ENCODE measurements around the gene ITIH2.
"Not testable (repeated sequence)": the region's sequence is repeated elsewhere in the genome, so short reads cannot be mapped to it uniquely, and the experiment has no call there.

The ITIH2 gene

DNA sequence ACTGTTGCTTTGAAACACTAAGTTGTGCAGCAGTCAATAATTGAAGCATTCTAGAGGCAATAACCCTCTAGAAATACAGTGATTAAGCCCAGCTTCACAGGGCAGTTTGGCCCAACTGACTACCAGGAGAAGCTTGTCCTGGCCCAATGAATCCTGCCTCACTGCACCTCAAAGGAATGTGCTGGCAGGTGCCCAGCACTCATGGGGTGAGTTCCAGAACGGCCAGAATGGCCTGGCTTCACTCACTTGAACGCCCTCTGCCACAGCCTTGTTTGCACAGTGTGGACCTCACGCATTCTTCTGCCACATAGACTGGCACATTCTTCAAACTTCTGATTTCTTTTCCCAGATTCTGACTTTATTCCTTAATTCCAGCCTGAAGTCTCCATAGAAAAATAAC is 6.6 kb upstream of the ITIH2 start:
- DNase-seq: no peak

DNA sequence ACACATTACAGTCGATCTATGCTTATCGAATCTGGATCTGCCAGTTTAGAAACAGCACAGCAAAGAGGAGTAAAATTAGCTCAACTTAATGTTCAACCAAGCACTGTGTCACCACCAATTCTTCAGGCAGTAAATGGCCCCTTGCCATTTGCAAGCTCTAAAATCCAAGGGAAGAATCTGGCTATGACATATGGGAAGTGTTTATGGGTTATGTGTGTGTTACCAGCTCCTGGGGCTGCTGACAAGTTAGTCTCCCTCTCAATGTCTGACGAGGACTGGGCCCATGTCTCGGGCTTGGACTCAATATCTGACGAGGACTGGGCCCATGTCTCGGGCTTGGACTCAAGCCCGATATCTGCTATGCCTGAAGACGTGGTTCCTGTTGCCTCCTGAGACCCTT is 5.7 kb upstream of the ITIH2 start:
- DNase-seq: no peak

DNA sequence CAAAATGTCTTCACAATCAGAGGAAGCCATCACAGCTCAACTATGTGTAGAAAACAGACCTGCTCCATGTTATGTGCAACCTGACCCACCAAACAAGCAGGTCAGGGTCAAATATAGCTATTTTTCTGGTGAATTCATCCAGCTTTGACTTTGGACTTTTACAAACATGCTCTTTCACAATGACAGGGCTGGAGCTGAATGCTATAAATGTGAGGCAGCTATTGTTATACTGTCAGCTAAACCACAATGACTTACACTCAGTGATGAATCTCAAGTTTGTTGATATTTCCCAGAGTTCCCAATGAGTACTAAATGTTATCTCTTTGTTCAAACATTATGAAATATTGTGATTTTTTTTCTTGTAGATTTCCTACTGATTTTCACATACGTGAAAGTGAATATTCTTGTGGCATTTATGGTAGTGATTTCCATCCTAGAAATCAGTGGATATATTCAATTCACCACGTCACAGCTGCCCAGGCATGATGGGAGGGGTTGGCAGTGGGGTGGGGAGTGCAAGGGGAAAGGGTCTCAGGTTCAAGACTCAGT is 2.5 kb upstream of the ITIH2 start:
- DNase-seq: no peak

DNA sequence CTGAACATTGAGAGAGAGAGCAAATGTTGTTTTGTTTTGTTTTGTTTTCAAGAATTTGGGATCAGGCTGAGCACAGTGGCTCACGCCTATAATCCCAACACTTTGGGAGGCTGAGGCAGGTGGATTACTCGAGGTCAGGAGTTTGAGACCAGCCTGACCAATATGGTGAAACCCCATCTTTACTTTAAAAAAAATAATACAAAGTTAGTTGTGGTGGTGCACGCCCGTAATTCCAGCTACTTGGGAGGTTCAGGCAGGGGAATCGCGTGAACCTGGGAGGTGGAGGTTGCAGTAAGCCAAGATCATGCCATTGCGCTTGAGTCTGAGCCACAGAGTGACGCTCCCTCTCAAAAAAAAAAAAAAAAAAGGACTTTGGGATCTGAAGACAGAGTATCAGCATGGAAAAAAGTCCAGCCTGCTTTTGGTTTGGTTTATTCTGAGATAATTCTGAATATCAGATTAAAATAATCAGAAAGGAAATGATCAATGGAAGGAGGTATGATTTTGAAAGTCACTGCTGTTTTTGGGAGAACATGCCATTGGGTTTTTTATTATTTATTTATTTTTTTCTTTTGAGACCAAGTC is 1.9 kb upstream of the ITIH2 start:
- no peak for DNase-seq

DNA sequence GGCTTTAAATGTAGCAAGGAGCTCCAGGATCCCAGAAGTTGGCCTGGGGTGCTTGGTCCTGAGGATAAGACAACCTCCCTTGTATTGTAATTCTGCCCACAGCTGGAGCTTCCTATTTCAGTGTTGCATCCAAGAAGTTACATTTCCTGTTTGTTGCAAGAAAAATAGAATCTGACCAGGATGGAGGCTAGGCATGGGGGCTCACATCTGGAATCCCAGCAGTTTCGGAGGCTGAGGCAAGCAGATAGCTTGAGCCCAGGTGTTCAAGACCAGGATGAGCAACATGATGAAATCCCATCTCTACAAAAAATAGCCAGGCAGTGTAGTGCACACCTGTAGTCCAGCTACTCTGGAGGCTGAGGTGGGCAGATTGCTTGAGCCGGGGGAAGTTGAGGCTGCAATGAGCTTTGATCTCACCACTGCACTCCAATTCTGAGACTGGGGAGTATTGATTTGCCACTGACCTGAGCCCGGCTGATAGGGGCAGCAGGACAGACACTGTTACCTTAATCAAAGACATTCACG is 766 bp upstream of the ITIH2 start:
- no peak for DNase-seq

DNA sequence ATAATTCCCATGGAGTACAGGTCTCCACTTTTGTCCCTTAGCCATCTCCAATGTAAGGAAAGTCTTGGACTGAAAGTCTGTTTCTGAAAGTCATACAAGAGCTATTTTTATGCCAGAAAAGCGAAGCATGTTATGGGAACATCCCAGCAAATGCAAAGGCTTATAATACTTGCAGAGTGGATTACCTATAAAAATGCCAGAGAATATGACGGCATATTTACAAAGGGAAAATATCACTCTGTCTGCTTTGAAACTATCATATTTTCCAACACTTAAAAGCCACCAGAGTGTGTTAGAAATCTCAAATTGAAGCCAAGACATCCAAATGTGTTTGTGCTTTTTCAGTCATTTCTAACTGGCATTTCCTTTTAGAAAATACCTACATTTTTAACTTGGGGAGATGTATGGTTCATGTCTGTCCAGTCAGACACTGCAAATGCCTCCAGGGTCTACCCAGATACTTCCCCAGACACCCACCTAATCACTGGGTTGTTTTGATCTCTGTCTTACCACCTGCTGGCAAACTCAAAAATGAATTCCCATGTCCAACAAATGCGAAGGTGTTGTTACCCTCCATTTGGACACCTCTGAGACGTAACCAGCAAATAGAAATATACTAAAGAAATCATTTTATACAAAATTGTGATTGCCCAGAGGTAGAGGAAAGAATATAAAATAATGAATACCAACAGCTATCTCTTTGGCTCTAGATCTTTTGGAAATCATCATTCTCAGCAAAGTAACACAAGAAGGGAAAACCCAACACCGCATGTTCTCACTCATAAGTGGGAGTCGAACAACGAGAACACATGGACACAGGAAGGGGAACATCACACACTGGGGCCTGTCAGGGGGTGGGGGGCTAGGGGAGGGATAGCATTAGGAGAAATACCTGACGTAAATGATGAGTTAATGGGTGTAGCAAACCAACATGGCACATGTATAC is 1.2 kb downstream of the ITIH2 start:
- DNase-seq: no peak

DNA sequence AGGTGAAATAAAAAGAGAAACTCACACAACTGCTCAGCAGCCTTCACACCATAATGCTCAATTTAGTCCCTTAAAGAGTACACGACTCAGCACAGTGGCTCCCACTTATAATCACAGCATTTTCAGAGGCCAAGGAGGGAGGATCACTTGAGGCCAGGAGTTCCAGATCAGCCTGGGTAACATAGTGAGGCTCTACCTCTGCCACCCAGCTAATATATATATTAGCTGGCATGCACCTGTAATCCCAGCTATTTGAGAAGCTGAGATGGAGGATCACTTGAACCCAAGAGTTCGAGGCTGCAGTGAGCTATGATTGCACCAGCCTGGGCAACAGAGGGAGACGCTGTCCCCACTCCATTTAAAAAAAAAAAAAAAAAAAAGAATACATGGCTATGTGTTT is 2.2 kb downstream of the ITIH2 start:
- no peak for DNase-seq

DNA sequence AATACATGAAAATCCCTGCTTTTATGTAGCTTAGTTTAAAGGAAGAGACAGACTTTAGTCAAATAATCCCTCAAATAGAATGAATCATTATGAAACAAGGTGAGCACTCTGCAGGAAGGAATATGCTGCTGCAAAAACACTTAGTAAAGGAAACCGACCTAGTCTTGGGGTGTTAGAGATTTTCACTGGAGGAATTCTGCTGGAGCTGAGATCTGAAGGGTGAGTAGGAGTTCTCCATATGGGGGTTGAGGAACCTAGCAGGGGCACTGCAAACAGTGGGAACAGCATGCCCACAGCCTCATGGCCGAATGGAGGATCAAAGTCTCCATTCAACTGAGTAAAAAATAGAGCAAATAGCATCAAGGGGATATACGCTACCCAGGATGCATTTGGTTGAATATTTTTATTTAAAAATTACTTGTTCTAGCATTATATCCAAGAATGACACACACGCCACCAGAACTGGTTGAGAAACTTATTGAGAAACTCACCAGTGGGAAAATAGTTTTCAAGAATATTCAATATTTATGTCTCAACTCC is 3.5 kb downstream of the ITIH2 start:
- DNase-seq: no peak

DNA sequence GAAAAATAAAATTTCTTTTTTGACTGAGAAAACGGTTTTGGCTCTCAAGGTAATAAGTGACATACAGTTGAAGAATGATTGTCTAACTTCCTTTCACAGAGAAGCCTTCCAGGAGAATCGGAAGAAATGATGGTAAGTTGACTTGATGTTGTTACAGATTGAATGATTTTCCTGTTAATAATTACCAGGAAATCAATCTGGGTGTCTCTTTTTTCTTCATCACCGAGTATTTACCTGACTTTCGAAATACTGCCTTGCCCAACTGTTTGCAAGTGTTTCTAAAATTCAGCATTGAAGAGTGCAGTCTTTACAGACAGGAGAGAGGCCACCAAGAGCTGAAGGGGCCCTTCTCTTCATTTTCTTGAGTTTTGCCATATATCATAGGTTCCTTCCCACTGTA is 4.0 kb downstream of the ITIH2 start:
- no peak for DNase-seq

DNA sequence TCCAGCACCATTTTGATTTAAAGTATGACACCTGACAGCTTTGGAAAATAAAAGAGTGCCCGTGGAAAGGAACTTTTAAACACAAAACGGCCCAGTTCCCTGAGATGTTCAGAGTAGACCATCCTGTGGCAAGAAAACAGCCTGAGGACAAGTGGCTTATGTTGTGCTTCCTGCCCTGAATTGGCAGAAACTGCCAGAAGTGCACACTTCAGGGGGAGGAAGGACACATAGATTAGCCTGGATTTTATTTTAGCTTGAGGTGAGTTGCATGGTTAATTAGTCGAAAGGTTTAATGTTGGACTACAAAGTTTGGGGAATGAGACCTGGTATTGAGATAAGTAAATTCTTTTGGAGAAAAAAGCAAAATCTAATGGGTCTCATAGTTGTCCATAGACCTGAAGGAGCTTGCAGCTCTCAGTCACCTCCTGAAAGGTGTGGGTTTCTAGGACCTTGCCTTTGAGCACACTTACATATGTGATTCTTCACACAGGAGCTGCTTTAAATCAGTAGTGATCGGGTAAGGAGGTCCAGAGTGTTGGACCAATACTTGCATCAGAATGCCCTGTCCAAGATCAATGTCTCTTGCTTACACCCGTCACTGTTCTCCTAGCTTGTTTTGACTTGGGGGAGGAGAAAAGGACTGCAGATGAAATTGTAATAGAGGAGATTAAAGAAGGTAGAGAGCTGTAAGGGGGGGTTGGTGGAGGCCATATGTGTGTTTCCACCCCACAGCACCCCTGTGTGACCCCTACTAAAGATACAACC is 4.9 kb downstream of the ITIH2 start:
- DNase-seq: no peak

DNA sequence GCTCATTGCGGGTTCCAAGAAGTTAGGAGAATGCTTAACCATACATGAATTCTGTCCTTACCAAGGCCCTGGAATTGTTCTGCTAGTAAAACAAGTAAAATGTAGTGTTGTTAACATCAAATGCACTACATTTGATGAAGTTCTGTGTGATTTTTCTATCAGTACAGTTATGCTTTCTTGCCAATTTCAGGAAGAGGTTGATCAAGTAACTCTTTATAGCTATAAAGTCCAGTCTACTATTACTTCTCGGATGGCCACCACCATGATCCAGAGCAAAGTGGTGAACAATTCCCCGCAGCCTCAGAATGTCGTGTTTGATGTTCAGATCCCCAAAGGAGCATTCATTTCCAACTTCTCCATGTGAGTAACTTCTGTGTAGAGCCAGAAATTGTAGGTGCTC is 5.7 kb downstream of the ITIH2 start:
- no peak for DNase-seq

DNA sequence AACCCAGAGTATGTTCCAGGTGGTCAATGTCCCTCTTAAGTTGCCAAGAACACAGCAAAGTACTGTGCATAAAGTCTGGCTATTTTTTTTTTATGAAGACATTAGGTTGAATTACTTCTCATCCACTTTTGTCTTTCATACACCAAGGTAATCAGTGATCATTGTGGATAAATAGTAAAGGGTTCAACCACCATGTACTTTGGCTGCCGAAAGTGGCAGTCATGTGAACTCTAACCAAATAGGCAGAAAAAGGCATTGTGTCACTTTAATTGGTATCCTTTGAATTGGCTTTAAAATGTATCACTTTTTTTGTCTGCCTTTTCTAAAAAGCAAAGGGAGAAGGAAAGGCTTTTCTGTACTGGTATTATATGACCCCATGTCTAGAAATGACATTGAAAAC is 7.3 kb downstream of the ITIH2 start:
- no peak for DNase-seq

DNA sequence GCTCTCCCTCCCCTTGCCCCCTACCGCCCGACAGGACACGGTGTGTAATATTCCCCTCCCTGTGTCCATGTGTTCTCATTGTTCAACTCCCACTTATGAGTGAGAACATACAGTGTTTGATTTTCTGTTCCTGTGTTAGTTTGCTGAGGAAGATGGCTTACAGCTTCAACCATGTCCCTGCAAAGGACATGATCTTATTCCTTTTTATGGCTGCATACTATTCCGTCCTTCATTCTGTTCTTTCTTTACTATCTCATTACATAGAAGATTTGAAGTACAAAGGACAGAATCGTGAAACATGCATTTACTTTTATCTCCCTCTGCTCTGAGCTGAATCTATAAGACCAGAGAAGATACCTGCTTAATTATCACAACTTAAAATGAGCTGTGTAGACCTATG is 8.0 kb downstream of the ITIH2 start:
- not testable (repeated sequence) for DNase-seq

DNA sequence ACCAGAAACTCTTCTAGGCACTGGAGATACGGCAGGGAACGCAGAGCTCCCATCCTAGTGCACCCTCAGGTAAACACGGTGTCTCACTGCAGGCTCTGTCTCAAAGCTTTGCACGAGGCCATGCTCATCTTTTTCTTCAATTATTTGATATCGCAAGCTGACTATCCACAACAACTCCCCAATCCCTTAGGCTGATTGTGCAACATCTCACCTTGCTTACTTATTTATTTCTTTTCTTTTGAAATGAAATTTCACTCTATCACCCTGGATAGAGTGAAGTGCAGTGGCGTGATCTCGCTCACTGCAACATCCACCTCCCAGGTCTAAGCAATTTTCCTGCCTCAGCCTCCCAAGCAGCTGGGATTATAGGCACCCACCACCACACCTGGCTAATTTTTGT is 12.4 kb downstream of the ITIH2 start:
- DNase-seq: no peak

DNA sequence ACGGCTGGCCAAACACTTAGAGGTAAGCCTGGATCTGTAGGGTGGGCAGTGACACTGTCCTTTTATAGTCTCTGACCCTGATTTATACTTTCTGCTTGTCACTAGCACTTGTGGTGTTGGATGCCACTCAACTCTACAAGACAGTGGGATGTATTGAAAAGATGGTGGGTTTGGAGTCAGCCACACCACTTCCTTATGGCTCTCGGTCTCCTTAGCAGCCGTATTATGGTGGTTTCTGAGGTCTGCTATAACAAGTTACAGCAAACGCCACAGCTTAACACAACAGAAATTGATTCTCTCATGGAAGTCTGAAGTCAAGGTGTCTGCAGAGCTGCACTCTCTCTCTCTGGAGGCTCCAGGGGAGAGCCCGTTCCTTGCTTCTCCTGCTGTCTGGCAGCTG is 14.7 kb downstream of the ITIH2 start:
- no peak for DNase-seq

DNA sequence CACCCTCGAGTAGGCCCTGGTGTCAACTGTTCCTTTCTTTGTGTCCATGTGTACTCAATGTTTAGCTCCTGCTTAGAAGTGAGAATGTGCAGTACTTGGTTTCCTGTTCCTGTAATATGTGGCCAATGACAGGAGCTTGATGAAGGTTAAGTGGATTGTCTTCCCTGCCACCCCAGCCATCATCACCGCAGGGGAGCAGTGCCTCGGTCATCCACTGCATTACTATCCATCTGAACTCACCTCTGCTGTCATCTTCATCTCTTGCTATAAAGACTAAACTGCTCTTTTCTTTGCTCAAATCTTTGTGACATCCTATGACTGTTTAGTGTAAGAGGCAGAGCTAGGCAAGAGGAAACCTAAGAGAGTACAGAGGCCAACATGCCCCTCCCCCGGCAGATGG is 15.6 kb downstream of the ITIH2 start:
- no peak for DNase-seq

DNA sequence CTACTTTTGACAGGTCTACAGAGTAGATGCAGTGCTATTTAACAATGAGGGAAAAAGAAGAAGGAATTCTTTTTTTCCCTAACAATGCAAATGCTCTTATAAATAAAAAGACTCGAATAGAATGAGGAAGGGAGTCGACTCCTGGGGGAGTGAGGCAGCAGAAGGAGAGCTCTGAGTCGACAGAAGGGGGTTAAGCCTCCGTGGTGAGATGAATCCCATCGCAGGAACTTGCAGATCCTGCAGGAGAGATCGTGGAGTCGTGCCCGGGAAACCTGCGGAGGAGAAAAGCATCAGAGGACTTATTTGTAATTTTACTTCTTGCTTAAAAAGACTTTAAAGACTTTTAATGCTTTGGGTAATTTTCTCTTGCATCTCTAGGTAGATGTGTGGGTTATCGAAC is 17.4 kb downstream of the ITIH2 start:
- no peak for DNase-seq

DNA sequence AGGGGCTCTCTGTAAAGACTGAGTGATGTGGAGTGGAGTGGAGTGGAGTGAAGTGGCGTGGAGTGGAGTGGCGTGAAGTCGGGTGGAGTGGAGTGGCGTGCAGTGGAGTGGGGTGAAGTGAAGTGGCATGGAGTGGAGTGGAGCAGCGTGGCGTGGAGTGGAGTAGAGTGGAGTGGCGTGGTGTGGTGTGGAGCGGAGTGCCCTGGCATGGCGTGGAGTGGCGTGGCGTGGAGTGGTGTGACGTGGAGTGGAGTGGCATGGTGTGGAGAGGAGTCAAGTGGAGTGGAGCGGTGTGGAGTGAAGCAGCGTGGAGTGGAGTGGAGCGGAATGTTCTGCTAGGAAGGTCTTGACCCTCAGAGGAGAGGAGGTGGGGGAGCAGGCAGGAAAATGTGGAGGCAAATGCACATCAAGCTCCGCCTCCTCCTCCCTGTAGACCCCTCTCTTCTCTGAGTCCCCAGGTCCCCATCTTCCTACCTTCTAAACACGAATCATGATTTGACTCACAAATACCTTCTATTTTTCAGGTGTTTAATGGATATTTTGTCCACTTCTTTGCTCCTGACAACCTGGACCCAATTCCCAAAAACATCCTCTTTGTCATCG is 19.9 kb downstream of the ITIH2 start:
- DNase-seq: no peak

DNA sequence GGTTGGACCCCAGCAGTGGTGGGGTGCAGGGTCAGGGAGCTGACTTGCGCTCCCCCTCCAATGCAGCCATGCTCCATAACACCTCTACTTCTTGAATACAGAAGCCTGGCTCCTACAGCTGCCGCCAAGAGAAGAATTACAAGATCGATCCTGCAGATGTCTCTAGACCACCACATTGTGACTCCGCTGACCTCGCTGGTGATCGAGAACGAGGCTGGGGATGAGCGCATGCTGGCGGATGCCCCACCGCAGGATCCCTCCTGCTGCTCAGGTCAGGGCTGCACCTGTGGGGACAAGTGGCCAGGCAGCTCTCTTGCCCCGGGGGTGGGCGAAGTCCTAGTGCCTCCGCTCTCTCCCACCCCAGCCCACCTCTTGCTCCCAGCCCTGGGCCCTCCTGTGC is 31.7 kb downstream of the ITIH2 start:
- DNase-seq: no peak

DNA sequence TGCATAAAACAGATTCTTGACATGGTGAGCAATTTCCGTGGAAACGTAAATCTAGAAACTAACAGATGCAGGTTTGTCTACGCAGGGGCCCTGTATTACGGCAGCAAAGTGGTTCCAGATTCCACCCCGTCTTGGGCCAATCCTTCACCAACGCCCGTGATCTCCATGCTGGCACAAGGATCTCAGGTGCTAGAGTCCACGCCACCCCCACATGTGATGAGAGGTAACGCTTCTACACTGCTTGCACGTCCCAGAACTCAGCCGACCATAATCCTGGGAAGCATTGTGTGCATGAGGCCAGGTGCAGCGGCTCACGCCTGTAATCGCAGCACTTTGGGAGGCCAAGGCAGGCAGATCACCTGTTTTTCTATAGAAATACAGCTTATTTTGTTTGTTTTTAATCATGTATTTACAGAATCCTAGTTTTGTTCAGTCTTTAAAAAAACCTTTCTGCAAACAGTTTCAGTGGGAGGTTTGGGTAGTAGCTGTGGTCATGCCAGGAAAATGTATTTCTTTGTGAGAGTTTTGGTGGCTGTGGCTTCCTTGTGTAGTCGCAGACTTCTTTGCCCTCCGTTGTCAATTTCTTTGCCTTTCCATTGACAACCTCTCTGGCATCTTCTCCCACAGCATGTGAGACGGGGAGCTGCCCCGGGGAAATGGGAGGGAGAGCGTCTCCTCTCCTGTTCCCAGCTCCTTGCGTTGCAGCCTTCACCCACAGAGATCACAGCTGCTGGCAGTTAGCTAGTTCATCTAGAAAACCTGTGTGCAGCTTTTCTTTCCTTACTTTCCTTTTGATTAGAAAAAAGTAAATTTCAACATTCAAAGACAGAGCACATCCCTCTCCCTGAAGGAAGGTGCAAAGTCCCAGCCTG is 35.7 kb downstream of the ITIH2 start:
- DNase-seq: no peak

DNA sequence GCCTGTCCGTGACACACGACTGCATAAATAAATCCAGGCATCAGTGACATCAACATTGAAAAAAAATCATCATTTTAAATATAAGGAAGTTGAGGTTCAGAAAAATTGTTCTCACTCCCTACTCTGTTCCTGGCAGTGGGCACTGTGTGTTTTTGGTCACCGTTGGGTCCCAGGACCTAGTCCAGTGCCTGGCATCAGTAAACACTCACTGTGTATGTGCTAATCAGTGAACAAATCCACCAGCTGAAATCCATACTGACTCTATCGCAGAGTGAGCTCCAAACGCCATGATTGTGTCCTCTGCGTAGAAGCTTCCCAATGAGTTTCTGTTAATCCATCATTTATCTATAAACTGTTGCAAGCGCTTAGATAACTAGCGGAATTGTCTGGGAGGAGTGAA is 41.2 kb downstream of the ITIH2 start:
- DNase-seq: no peak

DNA sequence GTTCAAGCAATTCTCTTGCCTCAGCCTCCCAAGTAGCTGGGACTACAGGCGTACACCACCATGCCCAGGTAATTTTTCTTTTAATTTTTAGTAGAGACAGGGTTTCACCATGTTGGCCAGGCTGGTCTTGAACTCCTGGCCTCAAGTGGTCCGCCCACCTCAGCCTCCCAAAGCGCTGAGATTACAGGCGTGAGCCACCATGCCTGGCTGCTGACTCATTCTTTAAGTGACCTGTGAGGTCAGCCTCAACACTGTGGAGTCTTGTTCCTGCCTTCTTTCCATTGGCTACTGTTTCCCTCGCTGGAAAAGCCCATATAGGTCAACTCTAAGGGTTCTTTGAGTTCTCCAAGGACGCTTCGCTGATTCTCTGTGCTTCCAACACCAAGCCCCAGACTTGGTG is 45.5 kb downstream of the ITIH2 start:
- DNase-seq: not testable (repeated sequence)

All from NCI-H526 treated with DMSO at 0.1 percent for 48 hours (cell line).